Right renal cortex interstitium (tissue), 3 donors: ENCODE data around the gene BEND5. TPM values are rescaled to one million over a fixed set of nuclear protein-coding genes. Genes with fewer than 3 reads are reported as not detected.

Experiments used
- DNase-seq, 3 donors: peaks; one replicate each; pipeline ENCODE4 v3.0.0-alpha.2; 2013; ENCODE audit warnings: low read depth in 3 of 3, low spot score in 2 of 3
- polyA plus RNA-seq, 3 donors: library from polyadenylated mRNA; unstranded; fragments of 120-200 nt; gene quantifications; one replicate each; pipeline ENCODE4 v1.2.1, GENCODE V29; 2013; ENCODE audit not compliant: insufficient read length in 3 of 3

The BEND5 gene
- polyA plus RNA-seq, 3 donors: 28.3 to 30.2 (median 28.8) TPM

DNA sequence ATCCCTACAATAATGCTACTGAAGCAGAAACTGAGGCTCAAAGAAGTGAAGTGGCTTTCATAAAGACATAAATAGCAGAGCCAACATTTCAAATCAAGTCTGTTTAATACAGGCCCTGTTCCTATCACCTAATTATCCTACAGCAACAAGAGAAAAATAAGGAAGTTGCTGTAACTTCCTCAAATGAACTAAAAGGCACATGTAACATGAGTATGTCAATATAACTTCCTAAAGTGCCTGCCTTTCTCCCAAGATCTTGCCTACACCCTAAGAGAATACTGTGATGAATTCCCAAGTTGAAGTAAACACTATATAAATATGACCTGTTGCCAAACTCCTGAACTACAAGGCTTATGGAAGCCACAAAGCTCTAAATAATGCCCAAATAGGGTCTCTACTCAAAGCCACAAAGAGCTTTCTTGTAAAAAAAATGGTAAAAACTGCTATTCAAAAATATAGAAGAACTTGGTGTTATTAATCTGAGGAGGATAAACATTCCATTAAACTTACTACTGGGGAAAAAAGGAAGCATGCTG lies 8.6 kb downstream of the BEND5 start:
- no peak for DNase-seq

- no peak for DNase-seq
Measured at GRCh38 chr1:48765335-48765734, 11.4 kb downstream of the BEND5 start.

DNA sequence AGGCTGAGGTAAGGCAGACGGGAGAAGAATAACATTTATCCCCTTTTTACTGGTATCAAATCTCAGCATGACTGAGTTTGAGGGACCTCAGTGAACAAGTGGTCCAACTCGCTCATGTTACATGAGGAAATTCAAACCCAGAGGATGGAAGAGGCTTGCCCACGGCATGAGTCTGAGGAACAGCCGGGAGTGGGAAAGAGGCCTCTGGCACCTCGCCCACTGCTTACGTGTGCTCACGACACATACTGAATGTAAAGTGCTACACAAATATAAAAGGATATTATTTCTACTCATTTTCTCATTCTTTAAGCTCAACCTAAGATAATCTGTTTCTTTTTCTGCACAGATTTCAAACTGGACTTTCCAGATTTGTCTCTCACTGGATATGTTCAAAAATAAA lies 14.7 kb downstream of the BEND5 start:
- DNase-seq: no peak

GRCh38 chr1:48761411-48761810 lies 15.3 kb downstream of the BEND5 start:
- no peak for DNase-seq

- DNase-seq: no peak
Measured at GRCh38 chr1:48760857-48761256, 15.8 kb downstream of the BEND5 start.

GRCh38 chr1:48758976-48759375 lies 17.7 kb downstream of the BEND5 start:
- DNase-seq: no peak

DNA sequence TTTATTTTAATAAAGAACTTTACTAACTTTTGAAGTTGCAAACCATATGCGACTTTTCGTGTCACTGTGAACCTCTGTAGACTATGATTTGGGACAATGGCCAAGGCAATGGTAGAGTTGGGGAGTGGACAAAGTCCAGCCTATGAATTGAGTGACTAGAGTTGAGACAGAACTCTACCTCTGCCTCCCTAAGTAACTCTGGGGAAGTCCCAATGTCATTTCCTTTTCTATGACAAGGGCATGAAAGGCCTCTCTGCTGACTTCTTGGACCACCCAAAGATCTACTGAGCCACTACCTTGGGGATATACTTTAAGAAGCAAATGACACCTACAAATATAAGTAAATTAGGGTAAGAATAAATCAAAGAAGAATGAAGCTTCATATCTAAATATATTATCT lies 19.3 kb downstream of the BEND5 start:
- DNase-seq: no peak

DNA sequence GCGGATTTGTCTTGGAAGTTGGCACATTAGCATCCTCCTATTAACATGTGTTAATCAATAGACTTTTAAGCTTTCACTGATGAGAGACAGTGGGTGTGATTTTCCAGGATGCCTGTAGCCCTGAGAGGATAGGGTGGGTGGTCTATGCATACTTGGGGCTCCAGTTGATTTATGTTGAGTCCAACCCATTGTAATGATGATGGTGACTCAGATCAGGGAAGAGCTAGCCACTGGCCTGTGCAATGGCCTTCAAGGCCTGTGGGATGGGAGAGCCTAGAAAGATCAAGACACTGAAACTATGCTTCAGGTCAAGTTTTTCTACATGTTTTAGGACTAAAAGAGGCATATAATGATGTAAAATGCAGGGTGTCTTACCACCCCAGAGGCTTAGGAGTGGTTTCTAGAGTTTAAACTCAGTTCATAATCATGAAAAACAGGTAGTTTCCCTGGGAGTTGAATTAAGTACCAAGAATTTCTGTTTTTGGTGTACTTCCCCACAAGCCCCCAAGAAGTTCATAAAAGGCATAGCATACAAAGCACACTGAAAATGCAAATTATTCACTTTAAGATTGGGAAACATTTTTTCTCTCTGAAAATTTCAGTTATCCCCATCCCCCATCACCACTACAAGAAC lies 19.9 kb downstream of the BEND5 start:
- DNase-seq: no peak

DNA sequence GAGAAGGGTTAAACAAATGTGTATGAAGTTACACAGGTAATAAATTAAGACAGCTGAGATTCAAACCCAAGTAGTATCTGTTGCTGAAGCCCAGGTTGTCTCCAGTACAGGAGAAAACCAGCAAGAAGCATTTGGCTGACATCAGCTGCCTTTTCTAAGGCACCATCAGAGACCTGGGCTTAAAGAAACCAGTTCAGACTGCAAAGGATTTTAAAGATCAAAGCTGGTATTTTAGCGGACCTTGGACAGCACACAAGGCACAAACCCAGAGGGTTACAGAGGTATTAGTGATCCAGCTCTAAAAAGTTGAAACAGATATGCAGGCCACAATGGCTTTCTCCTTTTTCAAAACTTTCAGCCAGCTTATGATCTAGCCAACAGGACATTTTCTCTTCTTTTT lies 23.4 kb downstream of the BEND5 start:
- no peak for DNase-seq

DNA sequence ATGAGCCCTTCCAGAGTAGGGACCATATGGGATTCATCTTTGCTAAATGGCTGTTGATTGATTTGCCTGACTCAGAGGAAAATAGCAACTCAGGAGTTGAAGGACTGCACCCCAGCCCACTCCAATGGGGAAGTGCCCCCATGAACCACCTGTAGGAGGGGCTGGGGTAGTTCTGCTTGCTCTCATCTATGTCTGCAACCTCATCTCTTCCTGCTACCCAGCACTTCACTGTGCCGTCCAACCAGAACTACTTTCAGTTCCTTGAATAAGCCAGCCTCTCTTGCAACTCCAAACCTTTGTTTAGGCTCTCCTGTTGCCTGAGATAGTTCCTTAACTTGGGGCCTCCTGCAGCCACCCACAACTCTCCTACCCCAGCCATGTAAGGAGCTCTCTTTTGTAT lies 26.6 kb downstream of the BEND5 start:
- DNase-seq: no peak

- no peak for DNase-seq
Measured at GRCh38 chr1:48749068-48749467, 27.6 kb downstream of the BEND5 start.

- no peak for DNase-seq
Measured at GRCh38 chr1:48746906-48747305, 29.8 kb downstream of the BEND5 start.

- no peak for DNase-seq
Measured at GRCh38 chr1:48744032-48744431, 32.7 kb downstream of the BEND5 start.

- no peak for DNase-seq
Measured at GRCh38 chr1:48743480-48743879, 33.2 kb downstream of the BEND5 start.

- DNase-seq: no peak
Measured at GRCh38 chr1:48741380-48741779, 35.3 kb downstream of the BEND5 start.

DNA sequence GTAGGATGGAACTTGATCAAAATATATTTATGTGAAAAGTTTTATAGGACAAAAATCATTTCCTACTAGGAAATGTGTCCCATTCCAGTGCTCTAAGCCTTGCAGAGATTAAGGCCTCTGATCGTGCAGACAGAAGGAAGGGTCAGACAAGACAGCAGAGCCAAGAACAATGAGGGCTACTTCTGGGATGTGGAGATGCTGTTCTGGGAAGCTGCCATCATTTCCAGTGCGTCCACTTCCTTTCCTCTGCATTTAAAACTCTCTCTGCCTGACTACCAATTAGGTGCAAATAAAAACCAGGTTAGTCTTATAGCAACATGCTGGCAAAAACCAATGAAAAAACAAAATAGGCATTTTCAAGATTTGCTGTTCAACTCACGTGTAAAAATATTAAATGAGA lies 36.1 kb downstream of the BEND5 start:
- DNase-seq: no peak

DNA sequence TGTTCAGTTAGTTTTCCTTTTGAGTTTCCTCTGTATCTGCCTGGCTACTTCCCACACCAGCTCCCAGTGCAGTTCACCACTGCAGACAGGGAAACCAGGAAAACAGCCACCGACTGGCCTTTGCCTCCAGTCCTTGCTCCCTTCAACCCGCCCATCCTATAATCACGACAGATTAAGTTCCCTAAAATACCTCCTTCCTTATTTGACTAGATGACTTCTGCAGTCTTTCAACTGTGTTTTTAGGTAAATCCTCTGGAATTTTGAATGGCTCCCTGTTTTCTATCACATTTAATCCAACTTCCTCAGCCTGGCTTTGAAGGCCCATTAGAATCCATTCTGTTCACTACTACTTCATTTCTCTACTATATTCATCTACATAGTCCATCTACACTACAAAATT lies 37.6 kb downstream of the BEND5 start:
- DNase-seq: no peak

GRCh38 chr1:48738356-48738755 lies 38.3 kb downstream of the BEND5 start:
- DNase-seq: no peak

DNA sequence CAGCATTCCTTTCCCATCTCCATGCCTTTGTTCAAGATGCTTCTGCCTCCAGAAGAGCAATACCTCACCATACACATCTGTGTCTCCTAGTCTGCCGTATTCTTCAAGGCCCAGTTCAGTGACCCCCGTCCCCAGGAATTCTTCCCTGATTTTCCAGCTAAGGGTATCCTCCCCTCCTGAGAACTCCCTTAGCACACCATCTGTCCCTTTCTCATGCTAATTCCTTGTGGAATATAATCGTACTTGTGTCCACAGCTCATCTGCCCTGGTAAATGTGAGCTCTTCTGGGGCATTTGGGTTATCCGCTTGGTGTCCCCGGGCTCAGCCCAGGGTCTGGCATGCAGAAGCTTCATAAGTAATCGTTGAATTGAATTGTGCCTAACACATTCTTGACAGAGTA lies 40.9 kb downstream of the BEND5 start:
- DNase-seq: no peak

GRCh38 chr1:48730164-48730910 lies 46.4 kb downstream of the BEND5 start:
- no peak for DNase-seq

DNA sequence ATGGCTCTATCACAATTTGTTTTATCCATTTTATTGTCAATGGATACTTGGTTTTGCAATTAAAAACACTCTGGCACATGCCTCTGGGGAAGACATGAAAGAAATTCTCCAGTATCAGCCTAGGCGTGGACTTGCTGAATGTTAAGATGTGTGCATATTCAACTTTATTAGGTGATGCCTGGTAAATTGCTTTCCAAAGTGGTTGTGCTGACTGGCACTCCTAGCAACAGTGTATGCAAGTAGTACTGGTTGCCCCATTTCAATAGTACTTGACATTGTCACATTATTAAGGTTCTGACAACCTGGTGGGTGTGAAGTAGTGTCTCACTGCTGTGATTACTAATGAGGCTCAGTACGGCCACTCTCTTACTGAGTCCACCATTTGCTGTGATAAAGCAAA lies 48.1 kb downstream of the BEND5 start:
- DNase-seq: no peak

GRCh38 chr1:48726557-48727215 lies 50.0 kb downstream of the BEND5 start:
- no peak for DNase-seq
